GM12864 (cell line): ENCODE data around the gene DAB2IP.

ENCODE experiments used
- DNase-seq: peaks from one replicate; pipeline ENCODE4 v3.0.0-alpha.2; 2011; ENCODE audit warnings: low read depth
- H3K4me3 ChIP-seq: 2 replicates; pipeline ENCODE4 v1.5.1; 2011; ENCODE audit warnings: mild to moderate bottlenecking, low read depth, low read length, control low read depth
- TF ChIP-seq, protein P1 (sequence below): IDR thresholded peaks from 2 replicates; pipeline ENCODE4 v1.5.1; 2011; ENCODE audit warnings: low read depth, mild to moderate bottlenecking, moderate library complexity, low read length, control low read depth, inconsistent platforms; ENCODE audit errors: missing control alignments

DAB2IP gene

DNA sequence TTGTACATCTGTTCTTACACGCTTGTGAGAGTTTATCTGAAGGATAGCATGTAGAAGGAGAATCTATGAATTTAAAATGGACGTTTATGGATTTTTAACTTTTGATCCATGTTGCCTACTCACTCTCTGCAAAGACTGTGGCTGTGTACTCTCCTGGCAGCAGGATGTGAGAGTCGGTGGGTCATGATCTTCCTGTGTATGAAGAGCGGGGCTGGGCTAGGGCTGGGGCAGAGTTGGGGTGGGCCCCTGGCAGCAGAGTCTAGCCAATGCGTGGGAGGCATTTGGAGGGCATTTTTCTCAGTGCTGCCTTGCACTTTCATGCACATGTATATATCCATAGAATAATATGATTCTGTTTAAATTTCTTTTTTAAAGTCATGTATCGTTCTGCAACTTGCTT lies 24.0 kb upstream of the DAB2IP start:
- no peak for DNase-seq
- H3K4me3 ChIP-seq, result no peak overlapping the region
- TF ChIP-seq, protein P1, sequence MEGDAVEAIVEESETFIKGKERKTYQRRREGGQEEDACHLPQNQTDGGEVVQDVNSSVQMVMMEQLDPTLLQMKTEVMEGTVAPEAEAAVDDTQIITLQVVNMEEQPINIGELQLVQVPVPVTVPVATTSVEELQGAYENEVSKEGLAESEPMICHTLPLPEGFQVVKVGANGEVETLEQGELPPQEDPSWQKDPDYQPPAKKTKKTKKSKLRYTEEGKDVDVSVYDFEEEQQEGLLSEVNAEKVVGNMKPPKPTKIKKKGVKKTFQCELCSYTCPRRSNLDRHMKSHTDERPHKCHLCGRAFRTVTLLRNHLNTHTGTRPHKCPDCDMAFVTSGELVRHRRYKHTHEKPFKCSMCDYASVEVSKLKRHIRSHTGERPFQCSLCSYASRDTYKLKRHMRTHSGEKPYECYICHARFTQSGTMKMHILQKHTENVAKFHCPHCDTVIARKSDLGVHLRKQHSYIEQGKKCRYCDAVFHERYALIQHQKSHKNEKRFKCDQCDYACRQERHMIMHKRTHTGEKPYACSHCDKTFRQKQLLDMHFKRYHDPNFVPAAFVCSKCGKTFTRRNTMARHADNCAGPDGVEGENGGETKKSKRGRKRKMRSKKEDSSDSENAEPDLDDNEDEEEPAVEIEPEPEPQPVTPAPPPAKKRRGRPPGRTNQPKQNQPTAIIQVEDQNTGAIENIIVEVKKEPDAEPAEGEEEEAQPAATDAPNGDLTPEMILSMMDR, result no peak

DNA sequence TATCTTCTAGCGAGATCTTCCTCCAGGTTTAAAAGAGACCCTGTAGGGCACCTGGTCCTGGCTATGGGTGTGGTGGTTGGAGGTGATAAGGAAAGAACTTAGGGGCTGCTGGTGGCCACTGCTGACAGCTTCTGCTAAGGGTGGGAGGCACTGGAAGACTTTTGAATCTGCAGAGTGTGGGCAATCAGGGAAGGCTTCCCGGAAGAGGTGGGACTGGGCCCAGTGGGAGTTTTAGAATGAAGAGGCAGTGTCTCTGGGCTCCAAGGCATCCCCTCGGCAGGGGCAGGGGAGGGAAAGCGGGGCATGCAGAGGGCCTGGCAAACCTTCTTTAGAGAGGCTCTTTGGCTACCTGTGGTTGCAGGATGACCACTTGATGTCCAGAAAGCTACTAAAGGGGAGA lies 23.0 kb upstream of the DAB2IP start:
- no peak for DNase-seq
- TF ChIP-seq, protein P1, result no peak
- no peak overlapping the region for H3K4me3 ChIP-seq

DNA sequence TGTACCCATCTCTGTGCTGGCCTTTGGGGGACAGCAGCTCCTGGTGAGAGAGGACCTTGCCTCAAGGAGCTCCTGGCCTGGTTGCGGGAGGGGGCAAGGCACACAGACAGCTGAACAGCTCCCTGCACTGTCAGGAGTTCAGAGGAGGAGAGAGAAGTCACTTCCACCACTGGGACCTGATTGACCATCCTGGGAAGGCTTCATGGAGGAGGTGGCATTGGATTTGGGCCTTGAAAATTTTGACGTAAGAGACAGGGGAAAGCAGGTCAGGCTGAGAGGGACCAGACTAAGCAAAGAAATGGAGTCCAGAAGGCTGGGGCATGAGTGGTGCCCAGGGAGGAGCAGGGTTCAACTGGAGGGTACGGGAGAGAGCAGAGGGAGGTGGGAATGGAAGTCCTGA lies 20.3 kb upstream of the DAB2IP start:
- DNase-seq, result no peak
- no peak overlapping the region for H3K4me3 ChIP-seq
- TF ChIP-seq, protein P1, result no peak

DNA sequence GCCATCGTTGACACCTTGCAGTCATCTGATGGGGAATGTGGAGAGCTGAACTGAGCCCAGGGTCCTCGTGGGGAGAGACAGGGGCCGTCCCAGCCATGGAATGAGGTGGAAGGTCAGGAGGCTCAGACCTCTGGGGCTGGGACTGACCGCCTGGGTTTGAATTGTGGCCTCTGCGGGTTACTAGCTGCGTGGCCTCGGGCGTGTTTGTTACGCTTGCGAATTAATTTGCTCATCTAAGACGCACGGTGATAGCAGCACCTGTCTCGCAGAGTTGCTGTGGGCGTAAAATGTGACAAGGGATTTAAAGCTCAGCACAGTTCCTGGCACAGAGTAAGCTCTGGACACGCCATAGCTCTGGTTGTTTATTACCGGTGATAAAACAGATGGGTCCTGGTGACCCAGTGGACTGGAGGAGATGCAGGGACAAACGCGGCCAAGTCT lies 19.4 kb upstream of the DAB2IP start:
- no peak overlapping the region for H3K4me3 ChIP-seq
- no peak for DNase-seq
- TF ChIP-seq, protein P1, result no peak

DNA sequence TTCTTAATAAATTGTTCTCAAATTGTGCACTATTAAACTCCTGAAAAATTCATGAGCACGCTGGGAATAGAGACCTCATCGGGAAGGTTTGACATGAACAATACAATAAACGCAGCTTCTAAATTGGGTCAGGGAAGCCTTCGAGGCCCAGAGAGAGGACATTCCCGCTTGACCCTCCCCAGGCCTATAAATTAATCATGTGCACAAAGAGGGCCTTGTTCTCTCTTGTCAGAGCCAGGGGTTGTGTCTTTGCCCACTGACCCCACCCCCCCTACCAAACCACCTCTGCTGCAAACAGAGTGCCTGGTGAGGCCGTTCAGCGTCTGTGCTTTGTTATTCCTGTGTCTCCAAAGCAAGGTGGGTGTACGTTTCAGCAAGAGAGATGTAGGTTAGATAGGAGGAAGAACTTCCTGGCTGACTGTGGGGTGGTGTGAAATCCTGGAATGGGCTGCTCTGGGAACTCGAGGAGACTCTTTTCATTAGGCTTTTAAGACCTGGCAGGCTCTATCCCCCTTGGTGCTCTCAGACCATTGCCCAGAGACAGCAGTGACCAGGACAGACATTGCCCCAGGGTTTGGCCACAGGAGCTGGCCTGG lies 18.2 kb upstream of the DAB2IP start:
- TF ChIP-seq, protein P1, result no peak
- no peak for DNase-seq

DNA sequence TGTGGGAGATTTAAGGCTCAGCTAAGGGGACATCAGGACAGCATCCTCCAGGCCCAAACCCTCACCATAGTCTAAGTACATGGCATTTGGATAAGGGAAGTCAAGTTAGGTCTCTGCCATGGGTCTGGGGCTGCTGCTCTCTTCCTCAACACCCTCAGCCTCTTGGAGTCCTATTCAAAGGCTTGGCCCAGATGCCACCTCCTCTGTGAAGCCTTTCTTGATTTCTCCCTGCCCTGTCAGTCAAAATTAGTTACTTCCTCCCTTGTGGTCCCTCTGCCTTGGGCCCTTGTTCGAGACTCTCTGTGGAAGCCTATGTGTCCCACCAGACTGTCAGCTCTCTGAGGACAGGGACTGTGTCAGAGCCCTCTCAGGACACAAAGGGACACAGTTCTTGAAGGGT lies 17.7 kb upstream of the DAB2IP start:
- H3K4me3 ChIP-seq, result no peak overlapping the region
- TF ChIP-seq, protein P1, result no peak
- no peak for DNase-seq

More for the DNA sequence above, 18.2 kb upstream of the DAB2IP start:
- no peak overlapping the region for H3K4me3 ChIP-seq
